GM23338 (cell line): ENCODE data around the gene RND3. TPM values are rescaled to one million over a fixed set of nuclear protein-coding genes. Genes with fewer than 3 reads are reported as not detected.
A peak's percentile ranks its signal among the peaks of the same experiment; 100 is the strongest.

Source experiments
- ATAC-seq: fragments of 200-7000 bp; cut with Tn5 transposase; 3 replicates; pipeline ENCODE4 v1.9.1; 2020
- DNase-seq: peaks from one replicate; pipeline ENCODE4 v3.0.0-alpha.2; 2015; ENCODE audit warnings: low spot score
- H2AFZ ChIP-seq: fragments of 200-600 bp; sonication (generic); 2 replicates; pipeline ENCODE4 v1.8.0; 2016; ENCODE audit warnings: antibody characterized with exemption, mild to moderate bottlenecking, moderate library complexity
- H3F3A ChIP-seq: fragments of 200-600 bp; sonication (generic); replicated peaks from 2 replicates; pipeline ENCODE4 v1.8.0; 2017; ENCODE audit warnings: antibody characterized with exemption, mixed run types, low read depth
- H3K27ac ChIP-seq: fragments of 200-600 bp; sonication (generic); 2 replicates; pipeline ENCODE4 v1.6.1; 2016; ENCODE audit warnings: low read depth
- H3K27me3 ChIP-seq: fragments of 200-600 bp; sonication (generic); 2 replicates; pipeline ENCODE4 v1.8.0; 2016; ENCODE audit warnings: mild to moderate bottlenecking, mixed run types, moderate library complexity; ENCODE audit not compliant: insufficient read depth
- H3K36me3 ChIP-seq: fragments of 200-600 bp; sonication (generic); 2 replicates; pipeline ENCODE4 v1.8.0; 2016; ENCODE audit warnings: mild to moderate bottlenecking; ENCODE audit not compliant: insufficient read depth
- H3K4me1 ChIP-seq: fragments of 200-600 bp; sonication (generic); 2 replicates; pipeline ENCODE4 v1.8.0; 2016; ENCODE audit warnings: mild to moderate bottlenecking, moderate library complexity; ENCODE audit not compliant: insufficient read depth
- H3K4me2 ChIP-seq: fragments of 200-600 bp; sonication (generic); 2 replicates; pipeline ENCODE4 v1.7.1; 2017; ENCODE audit warnings: mixed run types
- H3K4me3 ChIP-seq: fragments of 200-600 bp; sonication (generic); 2 replicates; pipeline ENCODE4 v1.6.1; 2016; ENCODE audit warnings: mixed run types
- H3K79me2 ChIP-seq: fragments of 200-600 bp; sonication (generic); replicated peaks from 2 replicates; pipeline ENCODE4 v1.8.0; 2017; ENCODE audit warnings: mild to moderate bottlenecking; ENCODE audit not compliant: insufficient read depth
- H3K9me2 ChIP-seq: fragments of 200-600 bp; sonication (generic); 2 replicates; pipeline ENCODE4 v1.8.0; 2017; ENCODE audit not compliant: insufficient read depth
- H4K20me1 ChIP-seq: fragments of 200-600 bp; sonication (generic); replicated peaks from 2 replicates; pipeline ENCODE4 v1.8.0; 2017; ENCODE audit warnings: mild to moderate bottlenecking; ENCODE audit not compliant: insufficient read depth
- H3K27ac Mint-ChIP-seq: 2 replicates; pipeline ENCODE4 v1.8.0; 2020; ENCODE audit warnings: inconsistent platforms, mild to moderate bottlenecking, moderate library complexity, mixed read lengths
- H3K27me3 Mint-ChIP-seq: 3 replicates; pipeline ENCODE4 v1.8.0; 2022; ENCODE audit warnings: low read depth, mild to moderate bottlenecking, moderate library complexity, mixed read lengths, inconsistent platforms; ENCODE audit not compliant: insufficient read depth, poor library complexity
- H3K36me3 Mint-ChIP-seq: 3 replicates; pipeline ENCODE4 v1.8.0; 2021; ENCODE audit warnings: low read depth, mild to moderate bottlenecking, inconsistent platforms, moderate library complexity, mixed read lengths
- H3K4me1 Mint-ChIP-seq: 3 replicates; pipeline ENCODE4 v1.8.0; 2020; ENCODE audit warnings: mild to moderate bottlenecking, inconsistent platforms, mixed read lengths
- H3K4me3 Mint-ChIP-seq: 3 replicates; pipeline ENCODE4 v1.8.0; 2021; ENCODE audit warnings: moderate library complexity, mild to moderate bottlenecking, inconsistent platforms, mixed read lengths
- H3K9me3 Mint-ChIP-seq: 3 replicates; pipeline ENCODE4 v1.8.0; 2020; ENCODE audit warnings: moderate library complexity, mild to moderate bottlenecking, inconsistent platforms, mixed read lengths
- CREB1 ChIP-seq: fragments of 250-450 bp; sonication (Bioruptor Pico); IDR thresholded peaks from 2 replicates; pipeline ENCODE4 v1.5.0; 2020; ENCODE audit warnings: low read depth, mild to moderate bottlenecking, moderate library complexity
- CTCF ChIP-seq, 2 experiments: fragments of 200-600 bp in 1 of 2; sonication (generic) in 1 of 2; conservative IDR thresholded peaks; 2 replicates each; pipeline versions ENCODE4 v1.5.1 to v1.6.1; 2016 to 2017; ENCODE audit warnings: antibody characterized with exemption in 2 of 2, low read depth in 2 of 2, mild to moderate bottlenecking in 2 of 2, moderate library complexity in 1 of 2
- ETS1 ChIP-seq: IDR thresholded peaks from 2 replicates; pipeline ENCODE4 v1.6.1; 2016; ENCODE audit warnings: antibody characterized with exemption
- EZH2 ChIP-seq: fragments of 200-600 bp; sonication (generic); IDR thresholded peaks from one replicate; pipeline ENCODE4 v1.8.0; 2017; ENCODE audit warnings: antibody characterized with exemption, mild to moderate bottlenecking, low read depth; ENCODE audit not compliant: unreplicated experiment
- EZH2phosphoT487 ChIP-seq: fragments of 200-600 bp; sonication (generic); IDR thresholded peaks from one replicate; pipeline ENCODE4 v1.8.1; 2018; ENCODE audit warnings: antibody characterized with exemption; ENCODE audit not compliant: unreplicated experiment
- JUNB ChIP-seq: IDR thresholded peaks from one replicate; pipeline ENCODE4 v1.6.1; 2016; ENCODE audit warnings: antibody characterized with exemption; ENCODE audit not compliant: unreplicated experiment
- NANOG ChIP-seq: IDR thresholded peaks from 2 replicates; pipeline ENCODE4 v1.6.1; 2016; ENCODE audit warnings: antibody characterized with exemption, borderline replicate concordance
- POLR2AphosphoS5 ChIP-seq: IDR thresholded peaks from 2 replicates; pipeline ENCODE4 v1.6.1; 2016; ENCODE audit warnings: antibody characterized with exemption, low read depth
- REST ChIP-seq: IDR thresholded peaks from one replicate; pipeline ENCODE4 v1.6.1; 2018; ENCODE audit warnings: antibody characterized with exemption; ENCODE audit not compliant: unreplicated experiment
- STAT1 ChIP-seq: IDR thresholded peaks from one replicate; pipeline ENCODE4 v1.6.1; 2016; ENCODE audit warnings: antibody characterized with exemption; ENCODE audit not compliant: unreplicated experiment
- ZNF114 ChIP-seq: fragments of 250-450 bp; sonication (Bioruptor Pico); IDR thresholded peaks from 2 replicates; pipeline ENCODE4 v1.5.0; 2020; ENCODE audit warnings: mild to moderate bottlenecking, moderate library complexity
- ZNF331 ChIP-seq: fragments of 250-450 bp; sonication (Bioruptor Pico); IDR thresholded peaks from 2 replicates; pipeline ENCODE4 v1.5.0; 2020; ENCODE audit warnings: low read depth, mild to moderate bottlenecking, moderate library complexity
- ZNF462 ChIP-seq: fragments of 250-450 bp; sonication (Bioruptor Pico); IDR thresholded peaks from 2 replicates; pipeline ENCODE4 v1.5.0; 2020; ENCODE audit warnings: mild to moderate bottlenecking, moderate library complexity
- polyA plus RNA-seq: library from polyadenylated mRNA; unstranded; fragments of >200 nt; fragmentation: Nextera tagmentation; extraction: Ambion mirVana; gene quantifications from 2 replicates; pipeline ENCODE4 v1.2.1, GENCODE V29; 2016
- total RNA-seq: library from RNA; depleted of rRNA; stranded (reverse); fragments of >200 nt; shearing (Covaris generic); gene quantifications from 2 replicates; pipeline ENCODE4 v1.2.3, GENCODE V29; 2014

The RND3 gene
- total and polyA plus RNA-seq, 2 experiments from 2014 or later = 48.2 to 55.3 TPM

- Histone ChIP-seq H3K4me1 (peaks cover 57% of the 10 kb centered on the region), H3K36me3 (peaks cover 31% of the 10 kb centered on the region), H3K27ac (no peak overlapping the region), H3K4me3 (peak overlapping the region; percentile 97), H3K4me2 (peak overlapping the region; percentile 91), H3K27me3 (no peaks in the 10 kb centered on the region), H2AFZ (no peak overlapping the region), H3K9me2 (no peaks in the 10 kb centered on the region), H4K20me1 (peaks cover 57% of the 10 kb centered on the region), H3K79me2 (peaks cover 83% of the 10 kb centered on the region), H3F3A (no peaks in the 10 kb centered on the region)
- ATAC-seq (no peak), DNase-seq (no peak)
- H3K27ac Mint-ChIP-seq = no peak overlapping the region
- peaks cover 71% of the 10 kb centered on the region for H3K36me3 Mint-ChIP-seq
- H3K9me3 Mint-ChIP-seq = no peaks in the 10 kb centered on the region; the same call in 2 of the 3 replicates
- peaks cover 20% of the 10 kb centered on the region for H3K27me3 Mint-ChIP-seq
- TF ChIP-seq EZH2phosphoT487 (no peak), CREB1 (CRISPR knock-in tag) (no peak), ZNF331 (CRISPR knock-in tag) (no peak), ETS1 (no peak), EZH2 (no peak), ZNF114 (CRISPR knock-in tag) (no peak), ZNF462 (CRISPR knock-in tag) (no peak), CTCF (conservative IDR thresholded peaks at IDR 0.05; ENCODE audit: low read depth in 2 of 2) (no peak), POLR2AphosphoS5 (no peak), STAT1 (no peak), NANOG (no peak), JUNB (no peak), REST (no peak)
- peaks cover 52% of the 10 kb centered on the region for H3K4me1 Mint-ChIP-seq
- peak overlapping the region; percentile 98 for H3K4me3 Mint-ChIP-seq
Observed at GRCh38 chr2:150484006-150484405, 3.5 kb downstream of the RND3 start.
